ENCODE data around the gene SORCS1. TPM values are rescaled to one million over a fixed set of nuclear protein-coding genes. Genes with fewer than 3 reads are reported as not detected.

The SORCS1 gene
- total RNA-seq, 1 donor: not detected

GRCh38 chr10:106566873-106567272 is 597.6 kb downstream of the SORCS1 start:
- H3K4me3 ChIP-seq (ENCODE audit: low read depth, low read length): no peak overlapping the region
- no peak for TF ChIP-seq CTCF (IDR thresholded peaks at IDR 0.05; ENCODE audit: insufficient read depth, low read depth, low read length)
- no peak for DNase-seq (ENCODE audit: low read depth)

GRCh38 chr10:106565546-106565945 is 599.0 kb downstream of the SORCS1 start:
- TF ChIP-seq CTCF (IDR thresholded peaks at IDR 0.05; ENCODE audit: insufficient read depth, low read depth, low read length): no peak

GRCh38 chr10:106563384-106563783 is 601.1 kb downstream of the SORCS1 start:
- no peak for TF ChIP-seq CTCF (IDR thresholded peaks at IDR 0.05; ENCODE audit: insufficient read depth, low read depth, low read length)
- DNase-seq (ENCODE audit: low read depth): no peak
- no peak overlapping the region for H3K4me3 ChIP-seq (ENCODE audit: low read depth, low read length)

More at GRCh38 chr10:106565546-106565945, 599.0 kb downstream of the SORCS1 start:
- peak; percentile 30 for DNase-seq (ENCODE audit: low read depth)
- H3K4me3 ChIP-seq (ENCODE audit: low read depth, low read length): no peak overlapping the region

- no peak for TF ChIP-seq CTCF (IDR thresholded peaks at IDR 0.05; ENCODE audit: insufficient read depth, low read depth, low read length)
- peak; percentile 53 for DNase-seq (ENCODE audit: low read depth)
Observed at GRCh38 chr10:106560925-106561640, 603.4 kb downstream of the SORCS1 start.

GRCh38 chr10:106559442-106559841 is 605.1 kb downstream of the SORCS1 start:
- DNase-seq (ENCODE audit: low read depth): no peak
- TF ChIP-seq CTCF (IDR thresholded peaks at IDR 0.05; ENCODE audit: insufficient read depth, low read depth, low read length): no peak

More at GRCh38 chr10:106560925-106561640, 603.4 kb downstream of the SORCS1 start:
- H3K4me3 ChIP-seq (ENCODE audit: low read depth, low read length): no peak overlapping the region

GRCh38 chr10:106557951-106558733 is 606.4 kb downstream of the SORCS1 start:
- H3K4me3 ChIP-seq (ENCODE audit: low read depth, low read length): no peak overlapping the region
- DNase-seq (ENCODE audit: low read depth): no peak
- no peak for TF ChIP-seq CTCF (IDR thresholded peaks at IDR 0.05; ENCODE audit: insufficient read depth, low read depth, low read length)

More at GRCh38 chr10:106559442-106559841, 605.1 kb downstream of the SORCS1 start:
- H3K4me3 ChIP-seq (ENCODE audit: low read depth, low read length): no peak overlapping the region
